ENCODE results near the gene ADRA2C.
A peak's percentile ranks its signal among the peaks of the same experiment; 100 is the strongest.

ADRA2C gene

GRCh38 chr4:3729188-3729881 lies 36.9 kb upstream of the ADRA2C start:
- no peak overlapping the region for H3K27ac Mint-ChIP-seq

GRCh38 chr4:3729882-3730226 lies 36.3 kb upstream of the ADRA2C start:
- no peak overlapping the region for H3K27ac Mint-ChIP-seq
- no peaks in the 10 kb centered on the region for H3K36me3 Mint-ChIP-seq
- peaks cover 46% of the 10 kb centered on the region for H3K27me3 Mint-ChIP-seq
- no peaks in the 10 kb centered on the region for H3K4me1 Mint-ChIP-seq
- no peak overlapping the region for H3K4me3 Mint-ChIP-seq
- no peaks in the 10 kb centered on the region for H3K9me3 Mint-ChIP-seq
- no peak for ATAC-seq

More at GRCh38 chr4:3729188-3729881, 36.9 kb upstream of the ADRA2C start:
- Mint-ChIP-seq H3K4me1 (no peaks in the 10 kb centered on the region), H3K27me3 (peaks cover 51% of the 10 kb centered on the region), H3K4me3 (no peak overlapping the region), H3K36me3 (no peaks in the 10 kb centered on the region), H3K9me3 (no peaks in the 10 kb centered on the region)
- no peak for ATAC-seq

- Mint-ChIP-seq H3K27me3 (peaks cover 39% of the 10 kb centered on the region), H3K4me1 (no peaks in the 10 kb centered on the region), H3K4me3 (no peak overlapping the region), H3K27ac (no peak overlapping the region), H3K9me3 (no peaks in the 10 kb centered on the region), H3K36me3 (no peaks in the 10 kb centered on the region)
- peak; percentile 49 for ATAC-seq
Measured at GRCh38 chr4:3730422-3731190, 35.6 kb upstream of the ADRA2C start.

- H3K36me3 Mint-ChIP-seq, result no peaks in the 10 kb centered on the region
Measured at GRCh38 chr4:3732076-3733028, 33.8 kb upstream of the ADRA2C start.

DNA sequence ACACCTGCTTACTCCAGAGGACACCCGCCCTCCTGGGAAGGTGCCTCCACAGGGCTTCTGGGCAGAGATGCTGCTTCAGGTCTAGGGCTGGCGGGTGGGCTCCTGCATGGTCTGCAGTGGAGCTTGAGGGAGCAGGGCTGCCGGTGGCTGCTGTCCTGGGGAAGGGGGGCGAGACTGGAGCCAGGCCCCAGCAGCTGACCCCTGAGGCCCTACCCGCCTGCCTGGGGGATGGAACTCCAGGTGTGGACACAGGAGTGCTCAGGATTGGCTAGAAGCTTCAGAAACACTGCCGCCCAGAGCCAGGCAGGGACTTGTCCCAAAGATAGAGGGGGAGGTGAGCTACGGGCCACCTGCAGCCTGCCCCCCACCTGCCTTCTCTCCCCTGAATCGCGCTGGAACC lies 33.0 kb upstream of the ADRA2C start:
- ATAC-seq, result no peak
- H3K9me3 Mint-ChIP-seq, result no peaks in the 10 kb centered on the region
- H3K36me3 Mint-ChIP-seq, result no peaks in the 10 kb centered on the region

More at GRCh38 chr4:3732076-3733028, 33.8 kb upstream of the ADRA2C start:
- H3K4me1 Mint-ChIP-seq, result no peaks in the 10 kb centered on the region
- peaks cover 38% of the 10 kb centered on the region for H3K27me3 Mint-ChIP-seq
- H3K9me3 Mint-ChIP-seq, result no peaks in the 10 kb centered on the region
- no peak overlapping the region for H3K4me3 Mint-ChIP-seq
- ATAC-seq, result no peak
- no peak overlapping the region for H3K27ac Mint-ChIP-seq

GRCh38 chr4:3735196-3735595 lies 31.0 kb upstream of the ADRA2C start:
- no peaks in the 10 kb centered on the region for H3K4me1 Mint-ChIP-seq
- H3K4me3 Mint-ChIP-seq, result no peak overlapping the region
- H3K9me3 Mint-ChIP-seq, result no peaks in the 10 kb centered on the region
- H3K27ac Mint-ChIP-seq, result no peak overlapping the region
- no peak for ATAC-seq
- H3K36me3 Mint-ChIP-seq, result no peaks in the 10 kb centered on the region
- peaks cover 37% of the 10 kb centered on the region for H3K27me3 Mint-ChIP-seq

More for the DNA sequence above, 33.0 kb upstream of the ADRA2C start:
- no peaks in the 10 kb centered on the region for H3K4me1 Mint-ChIP-seq
- H3K27ac Mint-ChIP-seq, result no peak overlapping the region
- peaks cover 43% of the 10 kb centered on the region for H3K27me3 Mint-ChIP-seq
- no peak overlapping the region for H3K4me3 Mint-ChIP-seq

DNA sequence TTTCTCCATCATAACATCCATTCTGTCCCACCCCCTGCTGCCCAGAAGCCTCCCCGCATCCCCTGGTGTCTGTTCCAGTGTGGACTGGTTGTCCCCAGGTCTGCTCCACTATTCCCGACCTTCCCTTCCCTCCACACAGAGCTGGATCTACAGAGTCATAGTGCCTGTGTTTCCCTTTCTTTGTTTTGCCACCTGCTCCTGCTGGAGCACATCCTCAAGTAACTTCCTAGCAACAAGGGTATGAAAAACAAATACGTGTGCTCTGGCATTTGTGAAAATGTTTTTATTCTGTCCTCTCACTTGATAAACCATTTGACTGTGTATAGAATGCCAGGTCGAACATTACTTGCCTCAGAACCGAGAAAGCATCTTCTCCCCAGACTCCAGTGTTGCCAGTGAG lies 29.9 kb upstream of the ADRA2C start:
- Mint-ChIP-seq H3K36me3 (no peaks in the 10 kb centered on the region), H3K27me3 (peaks cover 44% of the 10 kb centered on the region), H3K9me3 (no peaks in the 10 kb centered on the region), H3K4me1 (no peaks in the 10 kb centered on the region), H3K4me3 (no peak overlapping the region), H3K27ac (no peak overlapping the region)
- no peak for ATAC-seq

DNA sequence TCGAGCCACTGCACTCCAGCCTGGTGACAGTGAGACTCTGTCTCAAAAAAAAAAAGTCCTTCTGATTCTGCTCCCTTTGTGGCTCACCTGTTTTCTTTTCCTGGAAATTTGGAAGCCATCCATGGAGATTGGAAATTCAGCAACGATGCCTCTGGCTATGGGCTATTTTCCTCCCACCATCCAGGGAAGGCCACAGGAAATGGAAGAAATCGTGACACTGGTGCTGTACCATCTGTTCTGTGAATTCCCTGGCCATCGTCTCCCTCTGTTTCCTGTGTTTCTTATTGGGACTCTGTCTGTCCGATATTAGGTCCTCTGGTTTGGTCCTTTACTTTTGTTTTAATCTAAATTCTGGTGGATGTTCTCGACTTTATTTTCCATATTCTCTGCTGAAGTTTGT lies 29.4 kb upstream of the ADRA2C start:
- no peak for ATAC-seq
- Mint-ChIP-seq H3K4me1 (no peaks in the 10 kb centered on the region), H3K4me3 (no peak overlapping the region), H3K27me3 (peaks cover 48% of the 10 kb centered on the region), H3K27ac (no peak overlapping the region), H3K36me3 (no peaks in the 10 kb centered on the region), H3K9me3 (peaks cover under 1% of the 10 kb centered on the region)

GRCh38 chr4:3739577-3739976 lies 26.6 kb upstream of the ADRA2C start:
- no peak overlapping the region for H3K4me3 Mint-ChIP-seq
- H3K27ac Mint-ChIP-seq, result no peak overlapping the region
- H3K36me3 Mint-ChIP-seq, result no peaks in the 10 kb centered on the region
- no peak for ATAC-seq
- no peaks in the 10 kb centered on the region for H3K4me1 Mint-ChIP-seq
- peaks cover 76% of the 10 kb centered on the region for H3K27me3 Mint-ChIP-seq
- peaks cover 4% of the 10 kb centered on the region for H3K9me3 Mint-ChIP-seq

- Mint-ChIP-seq H3K9me3 (peaks cover 4% of the 10 kb centered on the region), H3K4me3 (no peak overlapping the region), H3K27me3 (peaks cover 83% of the 10 kb centered on the region), H3K27ac (no peak overlapping the region), H3K36me3 (no peaks in the 10 kb centered on the region), H3K4me1 (no peaks in the 10 kb centered on the region)
- ATAC-seq, result no peak
Measured at GRCh38 chr4:3740256-3740655, 25.9 kb upstream of the ADRA2C start.

GRCh38 chr4:3741217-3742011 lies 24.8 kb upstream of the ADRA2C start:
- no peak for ATAC-seq
- no peaks in the 10 kb centered on the region for H3K4me1 Mint-ChIP-seq
- no peaks in the 10 kb centered on the region for H3K36me3 Mint-ChIP-seq
- peaks cover 87% of the 10 kb centered on the region for H3K27me3 Mint-ChIP-seq
- H3K4me3 Mint-ChIP-seq, result no peak overlapping the region
- H3K9me3 Mint-ChIP-seq, result peaks cover 4% of the 10 kb centered on the region
- no peak overlapping the region for H3K27ac Mint-ChIP-seq

- ATAC-seq, result no peak
- Mint-ChIP-seq H3K4me3 (no peak overlapping the region), H3K4me1 (no peaks in the 10 kb centered on the region), H3K9me3 (peaks cover 4% of the 10 kb centered on the region), H3K36me3 (no peaks in the 10 kb centered on the region), H3K27me3 (peaks cover 84% of the 10 kb centered on the region), H3K27ac (no peak overlapping the region)
Measured at GRCh38 chr4:3742610-3743009, 23.6 kb upstream of the ADRA2C start.

DNA sequence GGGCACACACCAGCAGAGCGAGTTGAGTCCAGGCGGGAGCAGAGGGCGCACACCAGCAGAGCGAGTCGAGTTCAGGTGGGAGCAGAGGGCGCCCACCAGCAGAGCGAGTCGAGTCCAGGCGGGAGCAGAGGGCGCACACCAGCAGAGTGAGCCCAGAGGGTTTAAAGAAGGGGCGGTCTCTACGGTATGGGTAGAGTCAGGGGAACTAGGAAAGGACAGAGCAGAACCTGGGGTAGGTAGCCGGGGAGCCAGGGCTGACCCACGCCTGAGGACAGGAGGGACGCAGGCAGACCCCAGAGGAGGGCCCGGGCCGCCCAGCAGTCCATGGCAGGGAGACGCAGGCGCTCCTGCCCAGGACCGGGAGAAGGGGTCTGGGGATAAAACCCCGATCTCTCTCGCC lies 22.0 kb upstream of the ADRA2C start:
- ATAC-seq, result no peak
- no peaks in the 10 kb centered on the region for H3K4me1 Mint-ChIP-seq
- no peak overlapping the region for H3K4me3 Mint-ChIP-seq
- no peaks in the 10 kb centered on the region for H3K36me3 Mint-ChIP-seq
- H3K9me3 Mint-ChIP-seq, result peaks cover 4% of the 10 kb centered on the region
- no peak overlapping the region for H3K27ac Mint-ChIP-seq
- H3K27me3 Mint-ChIP-seq, result peaks cover 70% of the 10 kb centered on the region

GRCh38 chr4:3744901-3745300 lies 21.3 kb upstream of the ADRA2C start:
- H3K27ac Mint-ChIP-seq, result no peak overlapping the region

More at GRCh38 chr4:3744901-3745300, 21.3 kb upstream of the ADRA2C start:
- Mint-ChIP-seq H3K4me1 (no peaks in the 10 kb centered on the region), H3K36me3 (no peaks in the 10 kb centered on the region), H3K27me3 (peaks cover 67% of the 10 kb centered on the region), H3K4me3 (no peak overlapping the region), H3K9me3 (peaks cover 4% of the 10 kb centered on the region)
- ATAC-seq, result no peak

Measured in stimulated activated memory B cell treated with anti-CD40 and anti-IgM and Interleukin-4, amounts not matched to agents 10 μg/mL and 1 μg/mL and 100 μg/mL, for 72 hours (primary cell).